ENCODE data around the gene GVQW3. TPM values are rescaled to one million over a fixed set of nuclear protein-coding genes. Genes with fewer than 3 reads are reported as not detected.
A peak's percentile ranks its signal among the peaks of the same experiment; 100 is the strongest.

The GVQW3 gene
- total RNA-seq, 1 donor from 2014 or later, result 9.9 TPM

DNA sequence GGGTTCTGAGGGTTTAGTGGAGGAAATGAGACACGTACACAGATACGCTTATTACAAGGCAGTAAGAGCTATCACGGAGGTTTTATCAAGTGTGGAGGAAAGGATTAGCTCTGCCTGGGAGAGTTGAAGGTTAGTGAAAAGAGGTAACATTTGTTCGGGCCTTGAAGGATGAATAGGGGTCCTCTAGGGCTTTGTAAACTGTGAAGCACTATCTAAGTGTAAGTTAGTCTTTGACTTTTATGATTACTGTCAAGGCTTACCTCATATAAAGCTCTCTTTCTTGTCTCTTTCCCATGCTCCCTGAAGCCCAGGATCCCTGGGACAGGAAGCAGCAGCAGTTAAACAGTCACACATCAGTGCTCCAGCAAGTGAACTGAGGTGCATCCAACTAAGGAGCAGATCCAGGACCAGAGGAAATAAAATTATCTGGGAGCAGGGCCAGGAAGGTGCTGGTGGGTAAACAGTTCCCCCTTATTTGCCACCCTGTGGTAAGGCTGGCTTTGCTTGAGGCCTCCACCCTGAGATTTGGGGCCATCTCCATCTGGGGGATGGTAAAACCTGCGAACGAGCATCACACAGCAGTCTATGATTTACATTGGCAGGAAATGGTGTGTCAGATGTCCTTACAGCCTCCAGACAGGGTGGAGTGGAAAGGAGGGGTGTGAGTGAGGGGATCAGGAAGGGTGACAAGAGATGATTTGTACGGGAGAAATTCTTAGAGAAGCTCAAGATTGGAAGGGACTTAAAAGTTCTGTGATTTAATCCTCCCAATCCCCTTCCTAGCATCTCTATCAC is 27.2 kb downstream of the GVQW3 start:
- H3K4me3 Mint-ChIP-seq, result no peak overlapping the region
- peaks cover 4% of the 10 kb centered on the region for H3K27me3 Mint-ChIP-seq
- H3K9me3 Mint-ChIP-seq, result no peaks in the 10 kb centered on the region
- TF ChIP-seq, protein P1, sequence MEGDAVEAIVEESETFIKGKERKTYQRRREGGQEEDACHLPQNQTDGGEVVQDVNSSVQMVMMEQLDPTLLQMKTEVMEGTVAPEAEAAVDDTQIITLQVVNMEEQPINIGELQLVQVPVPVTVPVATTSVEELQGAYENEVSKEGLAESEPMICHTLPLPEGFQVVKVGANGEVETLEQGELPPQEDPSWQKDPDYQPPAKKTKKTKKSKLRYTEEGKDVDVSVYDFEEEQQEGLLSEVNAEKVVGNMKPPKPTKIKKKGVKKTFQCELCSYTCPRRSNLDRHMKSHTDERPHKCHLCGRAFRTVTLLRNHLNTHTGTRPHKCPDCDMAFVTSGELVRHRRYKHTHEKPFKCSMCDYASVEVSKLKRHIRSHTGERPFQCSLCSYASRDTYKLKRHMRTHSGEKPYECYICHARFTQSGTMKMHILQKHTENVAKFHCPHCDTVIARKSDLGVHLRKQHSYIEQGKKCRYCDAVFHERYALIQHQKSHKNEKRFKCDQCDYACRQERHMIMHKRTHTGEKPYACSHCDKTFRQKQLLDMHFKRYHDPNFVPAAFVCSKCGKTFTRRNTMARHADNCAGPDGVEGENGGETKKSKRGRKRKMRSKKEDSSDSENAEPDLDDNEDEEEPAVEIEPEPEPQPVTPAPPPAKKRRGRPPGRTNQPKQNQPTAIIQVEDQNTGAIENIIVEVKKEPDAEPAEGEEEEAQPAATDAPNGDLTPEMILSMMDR (conservative IDR thresholded peaks at IDR 0.05), result no peak
- peaks cover 20% of the 10 kb centered on the region for H3K4me1 Mint-ChIP-seq (ENCODE audit: unreplicated experiment)
- H3K36me3 Mint-ChIP-seq, result no peaks in the 10 kb centered on the region
- DNase-seq (ENCODE audit: extremely low spot score, unreplicated experiment), result no peak
- no peak overlapping the region for H3K27ac Mint-ChIP-seq

DNA sequence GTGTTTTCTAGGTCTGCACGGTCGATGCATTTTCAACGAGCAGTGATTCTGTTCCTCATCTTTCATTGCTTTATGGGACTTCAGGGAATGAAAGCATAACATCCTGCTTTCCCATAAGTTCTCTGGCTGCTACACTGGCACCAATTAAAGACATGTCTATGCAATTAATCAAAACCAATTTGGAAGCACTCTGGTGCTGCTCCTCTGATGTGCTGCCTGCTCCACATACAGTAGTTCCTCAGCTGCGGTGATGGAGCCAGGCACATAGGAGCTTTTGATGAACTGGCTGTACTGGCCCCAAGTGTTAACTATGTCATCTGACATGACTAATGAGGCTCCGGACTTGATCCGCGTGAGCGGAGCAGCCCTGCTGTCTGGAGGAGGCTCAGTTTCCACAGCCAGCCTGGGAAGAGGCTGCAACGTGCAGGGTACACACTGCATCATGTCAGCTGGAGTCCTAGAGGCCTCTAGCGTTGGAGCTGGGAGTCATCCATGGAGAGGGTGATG is 29.8 kb downstream of the GVQW3 start:
- Mint-ChIP-seq H3K9me3 (peaks cover 5% of the 10 kb centered on the region), H3K27me3 (peaks cover 8% of the 10 kb centered on the region), H3K4me1 (ENCODE audit: unreplicated experiment) (peaks cover 20% of the 10 kb centered on the region), H3K4me3 (no peak overlapping the region), H3K36me3 (no peaks in the 10 kb centered on the region), H3K27ac (no peak overlapping the region)
- DNase-seq (ENCODE audit: extremely low spot score, unreplicated experiment), result no peak
- TF ChIP-seq, protein P1 (conservative IDR thresholded peaks at IDR 0.05), result no peak

DNA sequence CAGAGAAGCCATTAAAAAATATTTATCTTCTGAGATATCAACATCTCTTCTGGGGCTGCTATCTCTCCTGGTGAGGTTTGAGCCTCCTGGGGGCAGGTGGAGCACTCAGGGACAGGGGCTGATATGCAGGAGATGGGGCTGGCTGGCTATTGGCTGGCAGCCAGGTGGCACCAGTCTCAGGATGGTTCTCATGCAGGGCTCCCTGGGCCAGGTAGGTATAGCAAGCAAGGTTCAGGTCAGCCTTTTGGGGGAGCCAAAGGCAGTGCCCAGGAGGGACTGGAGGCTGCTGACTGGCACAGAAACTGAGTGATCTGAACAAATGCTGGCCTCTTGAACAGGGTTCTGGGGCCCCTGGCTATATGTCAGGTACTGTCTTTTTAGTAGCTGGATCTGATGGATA is 34.0 kb downstream of the GVQW3 start:
- Mint-ChIP-seq H3K27me3 (peaks cover 3% of the 10 kb centered on the region), H3K36me3 (no peaks in the 10 kb centered on the region), H3K4me1 (ENCODE audit: unreplicated experiment) (peaks cover 8% of the 10 kb centered on the region), H3K4me3 (no peak overlapping the region), H3K27ac (no peak overlapping the region), H3K9me3 (peaks cover 5% of the 10 kb centered on the region)
- DNase-seq (ENCODE audit: extremely low spot score, unreplicated experiment), result no peak
- TF ChIP-seq, protein P1 (conservative IDR thresholded peaks at IDR 0.05), result no peak

DNA sequence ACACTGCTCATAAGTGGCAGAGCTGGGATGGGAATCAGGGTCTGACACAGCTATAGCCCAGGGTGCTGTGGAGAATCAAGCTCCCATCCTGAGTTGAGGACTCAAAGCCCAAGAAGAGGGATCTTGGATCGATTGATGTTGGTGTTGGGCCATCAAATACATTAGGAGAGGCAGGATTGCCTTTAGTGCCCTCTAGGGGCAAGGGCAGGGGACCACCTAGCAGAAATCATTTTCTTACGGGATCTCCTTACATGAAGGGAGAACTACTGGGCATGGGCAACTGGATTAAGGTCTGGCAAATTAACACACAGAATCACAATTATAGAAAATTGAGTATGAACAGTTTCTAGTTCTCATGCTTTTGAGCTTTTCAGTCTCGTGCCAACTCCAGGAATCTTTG is 38.8 kb downstream of the GVQW3 start:
- H3K27me3 Mint-ChIP-seq, result no peaks in the 10 kb centered on the region
- H3K4me3 Mint-ChIP-seq, result no peak overlapping the region
- no peaks in the 10 kb centered on the region for H3K4me1 Mint-ChIP-seq (ENCODE audit: unreplicated experiment)
- no peaks in the 10 kb centered on the region for H3K9me3 Mint-ChIP-seq
- no peak overlapping the region for H3K27ac Mint-ChIP-seq
- H3K36me3 Mint-ChIP-seq, result no peaks in the 10 kb centered on the region
- DNase-seq (ENCODE audit: extremely low spot score, unreplicated experiment), result no peak
- TF ChIP-seq, protein P1 (conservative IDR thresholded peaks at IDR 0.05), result peak; percentile 39

DNA sequence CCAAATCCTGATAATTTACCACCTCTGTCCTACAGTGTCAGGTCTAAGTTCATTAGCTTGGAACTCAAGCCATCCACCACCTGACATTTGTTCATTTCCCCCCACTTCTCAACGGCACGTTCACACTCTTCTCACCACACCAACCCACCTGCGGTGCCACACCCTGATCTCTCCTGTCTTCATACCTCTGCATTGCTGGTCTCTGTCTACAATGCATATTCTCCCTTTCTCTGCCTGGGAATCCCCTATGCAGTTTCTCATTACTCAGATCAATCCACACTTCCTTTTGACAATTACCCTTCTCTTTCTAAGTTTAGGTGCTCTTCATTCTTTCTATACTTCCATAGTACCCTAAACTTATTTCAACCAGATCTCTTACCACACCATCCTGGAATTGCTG is 43.3 kb downstream of the GVQW3 start:
- TF ChIP-seq, protein P1 (conservative IDR thresholded peaks at IDR 0.05), result no peak
- no peaks in the 10 kb centered on the region for H3K27me3 Mint-ChIP-seq
- no peaks in the 10 kb centered on the region for H3K36me3 Mint-ChIP-seq
- H3K27ac Mint-ChIP-seq, result no peak overlapping the region
- H3K4me3 Mint-ChIP-seq, result no peak overlapping the region
- no peak for DNase-seq (ENCODE audit: extremely low spot score, unreplicated experiment)
- H3K4me1 Mint-ChIP-seq (ENCODE audit: unreplicated experiment), result peaks cover 9% of the 10 kb centered on the region
- no peaks in the 10 kb centered on the region for H3K9me3 Mint-ChIP-seq

Data from type B pancreatic cell (in vitro differentiated cells).